Sigmoid colon (tissue), 7 donors: ENCODE measurements around the gene HTD2. TPM values are rescaled to one million over a fixed set of nuclear protein-coding genes. Genes with fewer than 3 reads are reported as not detected.

ENCODE experiments used
- DNase-seq: peaks from one replicate; pipeline ENCODE4 v3.0.0-alpha.2; 2019
- H3K27ac ChIP-seq, 4 donors: fragments of 200-600 bp; sonication (generic); one replicate each; pipeline ENCODE4 v1.5.1; 2016 to 2019; ENCODE audit warnings: mild to moderate bottlenecking in 1 of 4
- H3K27me3 ChIP-seq, 3 donors: fragments of 200-600 bp; sonication (generic); one replicate each; pipeline ENCODE4 v1.5.1; 2019; ENCODE audit warnings: mild to moderate bottlenecking in 1 of 3
- H3K36me3 ChIP-seq, 4 donors: fragments of 200-600 bp; sonication (generic); one replicate each; pipeline ENCODE4 v1.5.1; 2016 to 2019
- H3K4me1 ChIP-seq, 4 donors: fragments of 200-600 bp; sonication (generic); one replicate each; pipeline ENCODE4 v1.5.1; 2017 to 2019
- H3K4me3 ChIP-seq, 4 donors: fragments of 200-600 bp; sonication (generic); one replicate each; pipeline ENCODE4 v1.5.1; 2017 to 2019; ENCODE audit warnings: mild to moderate bottlenecking in 2 of 4, moderate library complexity in 1 of 4
- H3K9me3 ChIP-seq, 4 donors: fragments of 200-600 bp in 3 of 4; sonication (generic) in 3 of 4; one replicate each; pipeline versions ENCODE4 v1.5.1 to v1.6.1; 2013 to 2019
- CTCF ChIP-seq, 4 experiments: fragments of 450-650 bp in 3 of 4; fragments of 200-600 bp in 1 of 4; IDR thresholded peaks; one replicate each; pipeline ENCODE4 v1.5.1; 2016 to 2019; ENCODE audit warnings: antibody characterized with exemption in 4 of 4, mild to moderate bottlenecking in 3 of 4, moderate library complexity in 2 of 4
- EP300 ChIP-seq, 4 donors: sonication (generic); formaldehyde crosslinking; IDR thresholded peaks; one replicate each; pipeline ENCODE4 v1.6.1; 2017; ENCODE audit warnings: antibody characterized with exemption in 4 of 4
- POLR2A ChIP-seq, 2 donors: fragments of 450-650 bp; IDR thresholded peaks; one replicate each; pipeline ENCODE4 v1.6.1; 2016; ENCODE audit warnings: antibody characterized with exemption in 2 of 2, mild to moderate bottlenecking in 2 of 2, moderate library complexity in 2 of 2
- POLR2AphosphoS5 ChIP-seq, 4 donors: sonication (generic); formaldehyde crosslinking; IDR thresholded peaks; one replicate each; pipeline ENCODE4 v1.6.1; 2017; ENCODE audit warnings: antibody characterized with exemption in 4 of 4
- WGBS, 2 donors: extraction: QIAGEN DNeasy Blood & Tissue Kit; methylation state at CpG; one replicate each; pipeline ENCODE4 v1.1.7; 2013; 5-methylcytosine and 5-hydroxymethylcytosine counted together
- intact Hi-C: fragments of 100-400 bp; cut with DNase I; formaldehyde crosslinking; loops from one replicate; pipeline ENCODE4 v1.15.1; 2023
- polyA plus RNA-seq, 3 donors: library from polyadenylated mRNA; stranded (reverse); fragments of 200-250 nt; gene quantifications; one replicate each; pipeline ENCODE4 v1.2.3, GENCODE V29; 2013
- total RNA-seq, 4 donors: library from RNA; depleted of rRNA; stranded (reverse); fragments of >200 nt; gene quantifications; one replicate each; pipeline ENCODE4 v1.1.0, GENCODE V29; 2016
- donor health status: healthy with polysubstance abuse.
- donor health status: Bipolar disorder and iron deficiency.
- donor health status: healthy.

The HTD2 gene
- total and polyA plus RNA-seq, 7 donors: 6.9 to 20.8 (median 11.8) TPM

- H3K4me3 ChIP-seq: no peak overlapping the region
- 61 to 71% methylated on average over 7 of the region's 7 CpGs for WGBS, 2 donors
- TF ChIP-seq POLR2A (IDR thresholded peaks at IDR 0.05) (no peak), CTCF (IDR thresholded peaks at IDR 0.05) (no peak), POLR2AphosphoS5 (IDR thresholded peaks at IDR 0.05) (no peak), EP300 (IDR thresholded peaks at IDR 0.05) (no peak)
- H3K27ac ChIP-seq: no peak overlapping the region
- no peaks in the 10 kb centered on the region for H3K27me3 ChIP-seq
- no peak for DNase-seq
- H3K9me3 ChIP-seq: no peaks in the 10 kb centered on the region
- peaks cover 0 to 32% (median 23%) of the 10 kb centered on the region in 4 donors for H3K4me1 ChIP-seq
- intact Hi-C loops: no loop called here
- H3K36me3 ChIP-seq: no peaks in the 10 kb centered on the region
Measured at GRCh38 chr3:58349792-58350626, 43.7 kb downstream of the HTD2 start.

GRCh38 chr3:58350627-58351013 lies 44.3 kb downstream of the HTD2 start:
- no peak for DNase-seq
- TF ChIP-seq EP300 (IDR thresholded peaks at IDR 0.05) (no peak), POLR2AphosphoS5 (IDR thresholded peaks at IDR 0.05) (no peak), CTCF (IDR thresholded peaks at IDR 0.05) (no peak), POLR2A (IDR thresholded peaks at IDR 0.05) (no peak)
- intact Hi-C loops: no loop called here
- H3K27ac ChIP-seq: peak overlapping the region in 1 of 4 donors; percentile 11
- no peaks in the 10 kb centered on the region for H3K9me3 ChIP-seq
- no peak overlapping the region for H3K4me3 ChIP-seq
- peaks cover 0 to 38% (median 25%) of the 10 kb centered on the region in 4 donors for H3K4me1 ChIP-seq
- no peaks in the 10 kb centered on the region for H3K27me3 ChIP-seq
- WGBS, 2 donors: 74 to 89% methylated on average over 2 of the region's 2 CpGs
- no peaks in the 10 kb centered on the region for H3K36me3 ChIP-seq

DNA sequence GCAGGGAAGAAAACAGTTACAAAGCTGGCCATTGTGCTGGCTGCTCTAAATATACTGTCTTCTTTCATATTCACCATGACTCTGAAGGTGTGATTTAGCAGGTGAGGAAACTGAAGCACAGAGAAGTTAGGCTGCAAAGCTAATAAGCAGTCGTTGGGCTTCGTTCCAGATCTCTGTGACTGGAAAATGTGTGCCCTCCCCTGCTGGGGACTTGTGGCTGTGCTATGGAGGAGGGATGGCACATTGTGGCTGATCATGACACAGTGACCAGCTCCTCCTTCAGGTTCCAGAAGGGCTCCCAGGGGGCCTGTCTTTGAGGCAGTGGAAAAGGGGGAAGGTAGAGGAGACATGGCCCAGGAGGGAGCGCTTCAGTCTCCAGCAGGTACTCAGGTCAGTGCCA lies 45.6 kb downstream of the HTD2 start:
- no peak overlapping the region for H3K27ac ChIP-seq
- WGBS, 2 donors: 71 to 91% methylated on average over 3 of the region's 3 CpGs
- no peaks in the 10 kb centered on the region for H3K9me3 ChIP-seq
- no peak overlapping the region for H3K4me3 ChIP-seq
- no peak for TF ChIP-seq POLR2AphosphoS5 (IDR thresholded peaks at IDR 0.05)
- no peak for TF ChIP-seq POLR2A (IDR thresholded peaks at IDR 0.05)
- H3K4me1 ChIP-seq: peaks cover 0 to 45% (median 35%) of the 10 kb centered on the region in 4 donors
- no peaks in the 10 kb centered on the region for H3K36me3 ChIP-seq
- H3K27me3 ChIP-seq: no peaks in the 10 kb centered on the region
- DNase-seq: no peak
- intact Hi-C loops: no loop called here

- intact Hi-C loops: no loop called here
- H3K36me3 ChIP-seq: no peaks in the 10 kb centered on the region
- H3K4me1 ChIP-seq: peaks cover 0 to 52% (median 37%) of the 10 kb centered on the region in 4 donors
- H3K27me3 ChIP-seq: no peaks in the 10 kb centered on the region
- no peak overlapping the region for H3K4me3 ChIP-seq
- no peak for TF ChIP-seq CTCF (IDR thresholded peaks at IDR 0.05)
- TF ChIP-seq EP300 (IDR thresholded peaks at IDR 0.05): no peak
- no peak for TF ChIP-seq POLR2AphosphoS5 (IDR thresholded peaks at IDR 0.05)
- TF ChIP-seq POLR2A (IDR thresholded peaks at IDR 0.05): no peak
- H3K27ac ChIP-seq: no peak overlapping the region
- H3K9me3 ChIP-seq: no peaks in the 10 kb centered on the region
- DNase-seq: no peak
- WGBS, 2 donors: 86 to 90% methylated on average over 6 of the region's 6 CpGs
Measured at GRCh38 chr3:58352626-58353025, 46.3 kb downstream of the HTD2 start.

GRCh38 chr3:58353722-58354553 lies 47.6 kb downstream of the HTD2 start:
- no peak for DNase-seq
- WGBS, 2 donors: 67 to 85% methylated on average over 8 of the region's 8 CpGs
- intact Hi-C loops: no loop called here
- Histone ChIP-seq H3K36me3 (no peaks in the 10 kb centered on the region), H3K4me1 (peaks cover 0 to 61% (median 42%) of the 10 kb centered on the region in 4 donors), H3K4me3 (no peak overlapping the region), H3K27ac (no peak overlapping the region), H3K27me3 (no peaks in the 10 kb centered on the region), H3K9me3 (no peaks in the 10 kb centered on the region)
- no peak for TF ChIP-seq POLR2AphosphoS5 (IDR thresholded peaks at IDR 0.05)
